HG03159 (cell line): ENCODE results near the gene SNAPC3.
"Not testable (repeated sequence)": the region's sequence is repeated elsewhere in the genome, so short reads cannot be mapped to it uniquely, and the experiment has no call there.

Experiments
- ATAC-seq: cut with Tn5 transposase; IDR thresholded peaks from one replicate; pipeline ENCODE4 v1.9.1; 2021; ENCODE audit warnings: mild to moderate bottlenecking, moderate library complexity; ENCODE audit not compliant: unreplicated experiment

The SNAPC3 gene

GRCh38 chr9:15422372-15423230 lies at the start of gene SNAPC3:
SNAPC3 (plus strand) TSS chr9:15422876; CDS start chr9:15422880, 4 bp downstream.
- ATAC-seq: peak; percentile 95

DNA sequence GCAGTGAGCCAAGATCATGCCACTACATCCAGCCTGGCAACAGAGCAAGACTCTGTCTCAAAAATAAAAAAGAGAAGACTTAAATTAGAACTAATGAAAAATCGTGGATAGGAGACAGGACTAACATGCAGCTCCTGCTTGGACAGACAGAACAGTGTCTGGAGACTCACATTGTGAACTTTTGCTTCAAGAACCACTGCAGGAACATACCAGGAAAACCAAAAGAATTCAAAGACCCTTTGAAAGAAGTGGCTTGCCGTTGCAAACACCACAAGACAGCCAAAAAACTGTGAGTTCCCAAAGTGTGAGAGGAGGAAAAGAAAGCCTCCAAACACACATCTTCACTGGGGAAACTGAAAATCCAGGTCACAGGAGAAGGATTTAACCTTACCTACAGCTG lies 48.8 kb upstream of the SNAPC3 start:
- ATAC-seq: no peak

DNA sequence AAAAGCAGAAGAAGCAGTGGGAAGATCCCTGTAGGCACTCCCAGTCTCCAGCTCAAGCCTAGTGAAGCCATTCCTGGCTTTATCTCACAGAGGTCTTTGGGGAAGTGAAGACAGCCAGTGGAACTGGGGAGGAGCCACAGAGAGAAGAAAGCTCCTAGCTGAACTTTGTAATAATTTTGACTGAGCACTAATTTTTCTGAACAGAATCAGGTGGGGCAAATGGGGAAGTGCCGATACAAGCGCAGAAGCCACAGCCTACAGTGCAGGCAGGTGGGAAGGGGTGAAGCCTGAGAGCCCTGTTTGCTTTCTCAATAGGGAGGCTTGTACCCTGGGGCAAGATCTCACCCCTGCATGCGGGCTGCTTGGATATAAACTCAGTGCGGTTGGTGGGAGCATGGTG lies 48.4 kb upstream of the SNAPC3 start:
- no peak for ATAC-seq

GRCh38 chr9:15374825-15375224 lies 47.9 kb upstream of the SNAPC3 start:
- ATAC-seq: no peak

DNA sequence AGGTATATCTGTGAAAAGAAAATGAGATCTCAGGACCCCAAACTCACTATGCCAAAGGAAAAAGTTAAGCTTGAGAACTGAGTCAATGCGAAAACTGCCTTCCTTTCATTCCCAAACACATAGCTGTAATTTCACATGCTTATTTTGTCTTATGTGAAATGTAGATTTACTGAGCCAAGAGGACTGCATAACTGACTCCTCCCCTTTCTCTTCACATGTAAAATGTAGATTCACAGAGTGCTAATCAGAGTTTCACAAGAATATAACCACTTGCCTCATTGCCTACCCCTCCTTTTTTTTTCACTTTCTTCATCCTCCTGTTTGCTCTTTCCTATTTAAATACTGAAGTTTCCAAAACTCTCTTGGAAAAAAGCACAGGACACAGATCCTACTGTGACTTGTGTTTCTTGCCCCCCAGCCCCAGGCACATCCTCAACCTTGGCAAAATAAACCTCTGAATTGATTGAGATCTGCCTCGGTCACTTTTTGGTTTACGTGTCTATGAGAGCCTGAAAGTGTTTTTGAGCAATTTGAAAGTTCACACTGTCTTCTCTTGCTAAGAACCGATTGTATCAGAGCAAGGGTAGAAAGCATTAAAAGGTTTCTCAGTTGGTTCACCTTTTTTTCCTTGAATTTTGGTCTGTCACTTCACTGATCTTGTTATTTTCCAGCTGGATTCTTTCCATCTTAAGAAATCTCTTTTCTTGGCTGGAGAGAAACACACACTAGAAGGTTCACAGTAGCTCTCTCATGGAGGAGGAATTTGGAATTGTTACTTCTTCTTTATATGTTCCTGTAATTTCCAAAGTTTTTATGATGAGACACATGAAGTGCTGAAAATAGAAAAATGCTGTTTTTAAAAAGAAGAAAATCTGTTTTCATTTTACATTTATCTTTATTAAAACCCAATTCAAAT lies 44.8 kb upstream of the SNAPC3 start:
- no peak for ATAC-seq

GRCh38 chr9:15379317-15379716 lies 43.4 kb upstream of the SNAPC3 start:
- ATAC-seq: not testable (repeated sequence)

DNA sequence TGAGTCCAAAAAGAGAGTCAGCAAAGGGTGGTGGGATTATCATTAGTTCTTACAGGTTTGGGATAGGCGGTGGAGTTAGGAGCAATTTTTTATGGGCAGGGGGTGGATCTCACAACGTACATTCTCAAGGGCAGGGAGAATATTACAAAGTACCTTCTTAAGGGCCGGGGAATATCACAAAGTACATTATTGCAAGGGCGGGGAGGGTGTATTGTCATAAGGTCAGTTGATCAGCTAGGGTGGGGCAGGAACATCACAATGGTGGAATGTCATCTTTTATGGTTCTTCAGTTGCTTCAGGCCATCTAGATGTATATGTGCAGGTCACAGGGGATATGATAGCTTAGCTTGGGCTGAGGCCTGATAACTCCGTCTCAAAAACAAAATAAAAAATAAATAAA lies 42.8 kb upstream of the SNAPC3 start:
- ATAC-seq: not testable (repeated sequence)

DNA sequence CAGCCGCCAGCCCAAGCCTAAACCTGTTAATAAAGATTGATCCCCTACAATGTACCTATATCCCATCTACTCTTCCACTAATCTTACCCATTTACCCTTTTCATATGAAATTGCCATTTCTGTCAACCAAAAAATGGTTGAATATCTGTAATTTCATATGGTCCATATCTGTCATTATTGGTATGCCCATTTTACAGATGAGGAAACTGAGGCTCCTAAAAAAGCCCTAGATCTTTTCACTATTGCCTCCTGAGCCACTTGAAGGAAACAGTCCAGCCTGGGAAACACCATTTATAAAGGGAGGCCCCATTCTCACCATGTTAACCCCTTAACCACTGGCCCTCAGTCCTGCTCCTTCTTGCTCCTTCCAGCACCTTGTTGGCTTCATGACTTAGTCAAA lies 41.2 kb upstream of the SNAPC3 start:
- no peak for ATAC-seq

GRCh38 chr9:15386465-15386864 lies 36.2 kb upstream of the SNAPC3 start:
- ATAC-seq: no peak

DNA sequence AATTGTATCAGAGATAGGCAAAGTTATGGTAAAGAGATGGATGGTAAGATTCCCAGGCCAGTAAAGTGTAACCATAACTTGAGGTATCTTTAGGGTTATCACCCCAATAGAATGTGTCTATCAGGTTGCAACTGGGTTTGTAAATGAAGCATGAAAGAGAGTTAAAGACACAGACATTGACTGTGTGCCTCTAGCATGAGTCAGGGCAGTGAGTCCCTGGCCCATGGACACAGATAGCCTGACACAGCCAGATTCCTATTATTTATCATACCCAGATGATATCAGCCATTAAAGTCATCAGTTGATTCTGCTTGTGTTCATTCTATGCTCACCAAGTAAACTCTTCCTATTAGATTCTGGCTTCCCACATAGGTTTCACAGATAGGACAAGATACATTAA lies 33.5 kb upstream of the SNAPC3 start:
- no peak for ATAC-seq

DNA sequence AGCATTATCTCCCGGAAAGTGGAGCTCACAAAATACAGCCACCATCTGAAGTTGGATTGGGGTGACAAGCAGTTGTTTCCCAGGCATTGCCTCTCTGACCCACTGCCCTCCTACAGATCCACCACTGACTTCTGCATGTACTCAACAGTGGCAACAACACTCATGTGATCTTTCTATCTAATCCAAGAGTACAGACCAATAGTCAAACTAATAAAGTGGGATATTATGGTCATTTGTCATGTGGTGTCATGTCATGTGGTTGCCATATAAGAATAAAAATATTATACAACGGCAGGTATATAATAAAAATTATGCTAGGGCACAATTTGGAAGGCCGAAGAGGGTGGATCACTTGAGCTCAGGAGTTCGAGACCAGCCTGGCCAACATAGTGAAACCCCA lies 33.0 kb upstream of the SNAPC3 start:
- ATAC-seq: no peak

DNA sequence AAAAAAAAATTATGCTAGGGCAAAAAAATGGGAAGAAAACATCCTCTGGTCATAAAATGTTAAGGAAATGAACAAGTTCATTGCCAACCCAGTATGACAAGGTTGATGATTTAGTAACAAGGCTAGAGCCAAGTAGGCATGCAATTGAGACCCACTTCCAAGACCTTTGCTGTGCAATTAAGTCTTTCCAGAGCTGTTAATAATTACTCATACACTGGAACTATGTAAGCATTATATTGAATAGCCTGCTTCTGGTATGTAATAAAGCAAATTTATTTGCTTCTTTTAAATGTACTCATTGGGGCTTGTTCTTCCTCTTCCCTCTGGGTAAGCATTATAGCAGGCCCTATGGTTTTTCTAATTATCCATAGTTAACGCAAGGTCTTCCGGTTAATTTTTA lies 32.5 kb upstream of the SNAPC3 start:
- no peak for ATAC-seq

DNA sequence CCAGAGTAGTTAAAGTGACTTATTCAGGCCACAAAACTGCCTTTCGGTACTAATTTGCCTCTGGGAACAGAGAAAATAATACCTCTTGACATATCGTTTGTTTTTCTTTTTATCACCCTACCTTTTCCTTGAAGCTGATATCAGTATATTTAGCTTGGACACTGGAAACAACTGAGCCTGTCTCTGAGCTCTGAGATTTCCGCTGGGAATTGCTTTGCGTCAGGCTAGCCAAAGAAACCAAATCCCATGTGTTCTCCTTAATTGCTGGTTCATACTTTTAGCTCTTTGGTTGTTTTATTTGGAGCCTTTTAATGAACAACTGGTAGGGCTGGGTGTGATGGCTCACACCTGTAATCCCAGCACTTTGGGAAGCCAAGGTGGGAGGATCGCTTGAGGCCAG lies 30.3 kb upstream of the SNAPC3 start:
- ATAC-seq: no peak

DNA sequence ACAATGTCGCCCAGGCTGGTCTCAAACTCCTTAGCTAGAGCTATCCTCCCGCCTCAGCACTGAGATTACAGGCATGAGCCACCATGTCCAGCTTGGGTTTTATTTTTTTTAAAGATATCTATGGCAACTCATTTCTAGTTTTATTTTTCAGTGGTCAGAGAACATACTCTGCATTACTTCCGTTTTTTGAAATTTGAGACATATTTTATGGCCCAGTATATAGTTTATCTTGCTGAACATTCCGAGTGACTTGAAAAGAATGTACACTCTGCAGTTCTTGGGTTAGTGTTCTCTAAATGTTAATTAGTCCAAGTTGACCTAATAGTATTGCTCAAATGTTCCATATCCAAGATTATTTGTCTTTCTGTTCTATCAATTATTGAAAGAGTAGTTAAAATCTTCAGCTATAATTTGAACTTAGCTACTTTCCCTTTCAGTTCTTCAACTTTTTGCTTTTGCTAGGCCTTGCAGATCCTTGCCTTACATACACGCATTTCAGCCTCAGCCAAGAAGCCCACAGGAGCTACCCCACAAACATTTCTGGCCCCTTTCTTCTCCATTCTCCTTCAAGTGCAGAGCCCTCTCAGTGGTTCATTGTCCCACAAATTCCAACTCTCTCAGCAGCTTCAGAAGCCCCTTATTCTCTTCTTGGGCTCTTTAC lies 22.3 kb upstream of the SNAPC3 start:
- ATAC-seq: no peak

GRCh38 chr9:15401266-15401665 lies 21.4 kb upstream of the SNAPC3 start:
- no peak for ATAC-seq

- ATAC-seq: no peak
Observed at GRCh38 chr9:15403155-15403554, 19.5 kb upstream of the SNAPC3 start.

DNA sequence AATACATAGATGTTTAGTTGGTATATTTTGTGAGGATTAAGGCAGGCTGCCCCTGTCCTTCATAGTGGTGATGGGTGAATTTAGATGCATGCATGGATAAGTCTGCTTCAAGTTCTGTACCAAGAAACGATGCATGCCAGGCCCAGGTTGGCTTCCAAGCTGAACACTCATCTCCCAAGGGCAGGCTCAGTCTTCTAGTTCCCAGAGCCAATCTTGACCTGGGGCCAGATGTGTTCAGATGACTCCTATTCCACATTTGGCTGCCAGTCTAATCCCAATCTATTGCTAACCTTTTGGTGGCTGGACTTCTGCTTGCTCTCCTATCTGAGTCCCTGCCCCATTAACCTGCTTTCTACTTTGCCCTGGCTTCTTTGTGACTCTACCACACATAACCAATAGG lies 18.5 kb upstream of the SNAPC3 start:
- no peak for ATAC-seq

- ATAC-seq: no peak
Observed at GRCh38 chr9:15416880-15417279, 5.8 kb upstream of the SNAPC3 start.

GRCh38 chr9:15417626-15418025 lies 5.0 kb upstream of the SNAPC3 start:
- no peak for ATAC-seq

DNA sequence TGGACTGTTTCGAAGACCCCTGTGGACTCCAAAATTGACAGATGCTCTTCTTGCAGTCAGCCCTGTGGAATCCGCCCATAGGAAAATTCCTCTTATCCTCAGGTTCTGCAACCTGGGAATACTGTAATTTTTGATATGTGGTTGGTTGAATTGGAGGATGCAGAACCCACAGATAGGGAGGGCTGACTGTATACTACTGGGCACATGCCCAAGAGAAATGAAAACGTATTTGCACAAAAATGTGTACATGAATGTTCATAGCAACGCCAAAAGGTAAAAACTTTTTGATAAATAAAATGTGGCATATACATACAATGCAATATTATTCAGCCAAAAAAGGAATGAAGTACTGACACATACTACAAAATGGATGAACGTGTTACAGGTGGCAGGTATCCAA lies 1.9 kb upstream of the SNAPC3 start:
- ATAC-seq: no peak

DNA sequence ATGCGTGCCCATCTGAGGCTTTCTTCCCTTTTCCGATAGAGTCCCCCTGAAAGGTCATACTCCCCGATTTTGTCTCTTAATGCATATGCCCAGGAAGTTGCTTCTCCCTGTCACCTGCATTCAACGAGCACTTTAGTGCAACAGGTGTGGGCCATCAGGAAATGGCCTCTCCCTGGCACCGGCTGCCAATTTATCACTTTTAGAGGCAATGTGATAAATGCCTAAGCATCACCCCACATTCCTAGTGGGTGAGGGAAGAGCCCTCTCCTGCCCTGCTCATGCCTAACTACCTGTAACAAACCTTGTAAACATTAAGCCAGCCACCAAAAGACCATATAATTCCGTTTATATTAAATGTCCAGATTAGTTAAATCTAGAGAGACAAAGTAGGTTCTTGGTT lies 1.1 kb upstream of the SNAPC3 start:
- ATAC-seq: no peak
